HEK293T (cell line): ENCODE results near the gene CHRNE.

Experiments
- CTCF ChIA-PET: fragments of 350-600 bp; formaldehyde crosslinking; extraction: SDS; loops from one replicate; lab custom pipeline; 2021; ENCODE audit warnings: antibody characterized with exemption, inconsistent platforms; lab: Yijun Ruan, JAX
- POLR2A ChIA-PET: fragments of 350-600 bp; formaldehyde crosslinking; extraction: SDS; loops from one replicate; lab custom pipeline; 2020; ENCODE audit warnings: antibody characterized with exemption, inconsistent platforms; lab: Yijun Ruan, JAX
- DNase-seq: peaks from one replicate; pipeline ENCODE4 v3.0.0; 2012; ENCODE audit warnings: mixed read lengths; ENCODE audit errors: extremely low spot score
- ARNT ChIP-seq: fragments of 450-650 bp; IDR thresholded peaks from 2 replicates; pipeline ENCODE4 v1.6.1; 2017; ENCODE audit warnings: mild to moderate bottlenecking
- BHLHE40 ChIP-seq: fragments of 450-650 bp; IDR thresholded peaks from 2 replicates; pipeline ENCODE4 v1.6.1; 2016; ENCODE audit warnings: mild to moderate bottlenecking, moderate library complexity, borderline replicate concordance
- CTBP1 ChIP-seq: fragments of 450-650 bp; IDR thresholded peaks from 2 replicates; pipeline ENCODE4 v1.6.1; 2016; ENCODE audit warnings: borderline replicate concordance
- ELF4 ChIP-seq: fragments of 450-650 bp; IDR thresholded peaks from 2 replicates; pipeline ENCODE4 v1.6.1; 2017; ENCODE audit warnings: antibody characterized with exemption
- FOXA1 ChIP-seq: fragments of 450-650 bp; IDR thresholded peaks from 2 replicates; pipeline ENCODE4 v1.6.1; 2016; ENCODE audit warnings: mild to moderate bottlenecking
- FOXK2 ChIP-seq: fragments of 450-650 bp; IDR thresholded peaks from 2 replicates; pipeline ENCODE4 v1.6.1; 2016; ENCODE audit warnings: mild to moderate bottlenecking
- FOXM1 ChIP-seq: fragments of 450-650 bp; IDR thresholded peaks from 2 replicates; pipeline ENCODE4 v1.6.1; 2017; ENCODE audit warnings: mild to moderate bottlenecking, borderline replicate concordance
- HDGF ChIP-seq: fragments of 450-650 bp; IDR thresholded peaks from 2 replicates; pipeline ENCODE4 v1.6.1; 2017; ENCODE audit warnings: antibody characterized with exemption, borderline replicate concordance
- L3MBTL2 ChIP-seq: fragments of 450-650 bp; conservative IDR thresholded peaks from 2 replicates; pipeline ENCODE4 v1.6.1; 2016; ENCODE audit warnings: mild to moderate bottlenecking
- LEF1 ChIP-seq: fragments of 450-650 bp; IDR thresholded peaks from 2 replicates; pipeline ENCODE4 v1.6.1; 2017; ENCODE audit warnings: mild to moderate bottlenecking, borderline replicate concordance
- NFRKB ChIP-seq: fragments of 450-650 bp; IDR thresholded peaks from 2 replicates; pipeline ENCODE4 v1.6.1; 2016; ENCODE audit warnings: mild to moderate bottlenecking, moderate library complexity
- SP1 ChIP-seq: fragments of 450-650 bp; IDR thresholded peaks from 2 replicates; pipeline ENCODE4 v1.6.1; 2017
- SUZ12 ChIP-seq: fragments of 450-650 bp; IDR thresholded peaks from 2 replicates; pipeline ENCODE4 v1.6.1; 2016; ENCODE audit warnings: mild to moderate bottlenecking
- TARDBP ChIP-seq: fragments of 450-650 bp; IDR thresholded peaks from 2 replicates; pipeline ENCODE4 v1.6.1; 2016
- ZNF384 ChIP-seq: fragments of 450-650 bp; IDR thresholded peaks from 2 replicates; pipeline ENCODE4 v1.6.1; 2016
- TF ChIP-seq, protein P1 (sequence below): fragments of 450-650 bp; IDR thresholded peaks from 2 replicates; pipeline ENCODE4 v1.6.1; 2016

The CHRNE gene

DNA sequence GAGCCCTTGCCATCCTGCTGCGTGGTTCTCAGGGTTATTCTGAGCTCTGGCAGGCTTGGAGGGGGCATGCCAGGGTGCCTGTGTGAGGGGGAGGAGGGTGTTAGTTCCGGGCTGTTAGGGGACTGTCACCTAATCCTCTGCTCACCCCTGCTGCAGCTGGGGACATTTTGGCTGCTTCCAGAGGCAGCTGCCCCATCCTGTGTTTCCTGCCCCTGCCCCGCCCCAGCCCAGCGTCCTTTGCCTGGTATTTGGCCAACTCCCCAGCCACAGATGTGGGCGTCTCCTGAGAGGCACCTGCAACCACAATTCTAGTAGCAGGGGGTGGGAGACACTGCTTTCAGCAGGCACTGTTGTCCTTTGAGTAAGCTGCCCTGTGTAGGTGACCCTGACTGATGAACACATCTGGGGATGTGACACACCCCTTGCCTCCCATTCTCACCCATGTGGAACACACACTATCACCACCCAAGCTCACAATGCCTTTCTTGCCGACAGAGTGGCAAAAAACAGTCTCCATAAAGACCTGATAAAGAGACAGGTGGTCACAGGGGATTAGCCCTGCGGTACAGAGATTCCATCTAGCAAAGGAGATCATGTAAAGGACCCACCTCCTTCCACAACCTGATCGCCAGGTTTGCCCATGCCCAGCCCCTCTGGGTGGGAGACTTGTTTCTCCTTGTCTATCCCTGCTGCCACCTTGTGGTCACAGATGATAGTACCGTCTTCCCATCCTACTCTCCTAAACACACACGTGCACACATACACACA lies at the start of gene CHRNE:
Gene CHRNE (minus strand): TSS at position 48 of the 768 bp plus-strand sequence. CDS start 35 bp downstream, at position 13.
- POLR2A ChIA-PET = interaction anchor here (1.1 kb wide), 1 partner anchor 113 kb away, joined by 5 read pairs; no protein-coding TSS in a partner anchor
- peak; percentile 72 for DNase-seq
- CTCF ChIA-PET = interaction anchor here (0.6 to 1.4 kb wide), 7 partner anchors 12 to 193 kb away, joined by 3 to 4 read pairs (median 3); partner anchors contain the start of genes RNF167 and SLC25A11
- TF ChIP-seq ARNT (no peak), CTBP1 (no peak), L3MBTL2 (no peak), BHLHE40 (no peak), SP1 (no peak), TARDBP (no peak)

DNA sequence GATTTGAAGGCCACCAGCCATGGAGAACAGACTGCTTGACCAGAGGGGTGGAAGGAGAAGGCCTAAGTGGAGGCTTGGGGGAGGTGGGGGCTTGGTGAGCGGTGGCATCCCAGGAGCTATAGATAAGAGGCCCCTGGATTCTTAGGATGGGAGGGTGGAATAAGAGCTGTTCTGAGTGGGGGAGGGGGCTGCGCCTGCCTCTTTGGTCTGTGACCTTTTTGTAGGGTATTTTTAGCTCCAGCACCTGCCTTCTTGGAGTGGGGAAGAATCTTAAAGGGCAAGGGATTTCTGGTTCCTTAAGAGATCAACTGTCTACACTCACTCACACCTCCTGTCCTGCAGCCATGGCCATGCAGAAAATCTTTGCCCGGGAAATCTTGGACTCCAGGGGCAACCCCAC lies 48.6 kb upstream of the CHRNE start:
- no peak for DNase-seq
- ChIA-PET CTCF (interaction anchor here (1.1 to 1.2 kb wide), 2 partner anchors 11 to 42 kb away, joined by 3 read pairs; partner anchors contain the start of gene RNF167), POLR2A (interaction anchor here (1.2 to 9.2 kb wide), 8 partner anchors 10 to 44 kb away, joined by 3 to 110 read pairs (median 4); partner anchors contain the start of genes RNF167, SLC25A11 and SPAG7)
- TF ChIP-seq BHLHE40 (no peak), FOXK2 (no peak), FOXA1 (no peak), ELF4 (no peak)

DNA sequence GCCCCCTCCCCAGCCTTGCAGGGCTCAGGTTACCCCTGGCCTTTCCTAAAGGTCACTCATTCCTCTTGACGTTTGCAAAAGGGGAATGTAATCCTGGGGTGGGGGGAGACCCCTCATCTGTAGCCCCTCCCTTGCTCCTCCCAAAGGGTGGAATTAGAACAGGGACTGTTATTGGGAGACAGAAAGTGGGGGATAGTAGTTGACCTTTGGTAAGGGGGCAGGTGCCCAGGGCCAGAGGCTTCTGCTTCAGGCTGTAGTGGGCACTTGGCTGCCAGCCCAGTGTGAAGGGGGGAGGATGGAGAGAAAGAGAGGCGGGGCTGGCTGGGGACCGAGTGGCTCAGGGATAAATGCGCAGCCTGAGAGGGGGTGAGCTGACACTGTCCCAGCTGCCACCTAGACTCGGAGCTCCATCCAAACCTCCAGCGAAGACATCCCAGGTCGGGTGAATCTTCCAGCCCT lies 47.9 kb upstream of the CHRNE start, which contains the start of gene ENO3:
Gene ENO3 (plus strand): TSS at position 374 of the 459 bp plus-strand sequence. CDS start 711 bp downstream, outside the sequence.
- TF ChIP-seq SP1 = no peak
- ChIA-PET CTCF (interaction anchor here (1.1 kb wide), 1 partner anchor 42 kb away, joined by 3 read pairs; no protein-coding TSS in a partner anchor), POLR2A (interaction anchor here (1.2 to 9.2 kb wide), 7 partner anchors 11 to 43 kb away, joined by 3 to 110 read pairs (median 3); partner anchors contain the start of genes RNF167, SLC25A11 and SPAG7)
- no peak for DNase-seq

DNA sequence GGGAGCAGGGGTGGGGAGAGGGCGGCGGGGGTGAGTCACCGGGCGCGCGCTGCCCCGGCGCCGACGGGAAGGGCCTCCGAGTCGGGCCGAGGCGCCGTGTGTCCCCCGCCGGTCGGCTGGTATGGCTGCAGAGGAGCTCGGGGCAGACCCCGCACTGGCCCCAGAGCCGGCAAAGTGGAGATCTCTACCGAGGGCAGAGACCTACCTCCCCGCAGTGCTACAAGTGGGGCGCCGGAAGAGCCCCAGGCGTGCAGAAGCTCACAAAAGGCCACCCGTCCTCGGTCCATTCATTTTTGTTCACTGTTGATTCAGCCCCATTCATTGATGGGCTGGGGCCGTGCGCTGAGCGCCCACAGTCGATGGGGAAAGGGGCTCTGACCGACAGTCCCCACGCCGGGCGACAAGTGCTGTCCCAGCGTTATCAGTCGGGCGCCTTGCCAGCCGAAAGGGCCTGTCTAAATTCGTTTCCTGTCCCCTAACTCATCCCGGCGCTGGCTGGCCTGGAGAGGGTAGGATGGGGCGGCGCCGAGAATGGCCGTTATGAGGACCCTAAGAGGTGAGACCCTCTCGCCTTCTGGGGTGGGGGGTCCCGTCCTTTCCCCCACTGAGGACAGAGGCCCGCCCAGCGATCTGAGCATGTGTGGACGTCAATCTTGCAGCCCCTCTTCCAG lies 47.3 kb upstream of the CHRNE start:
- CTCF ChIA-PET = no interaction called here
- DNase-seq = no peak
- TF ChIP-seq NFRKB (no peak), TARDBP (no peak), ZNF384 (no peak), SP1 (no peak), CTBP1 (no peak), ELF4 (no peak), LEF1 (no peak), BHLHE40 (no peak)
- POLR2A ChIA-PET = interaction anchor here (1.0 to 9.2 kb wide), 4 partner anchors 11 to 42 kb away, joined by 3 to 110 read pairs (median 52); partner anchors contain the start of genes RNF167, SLC25A11 and SPAG7

DNA sequence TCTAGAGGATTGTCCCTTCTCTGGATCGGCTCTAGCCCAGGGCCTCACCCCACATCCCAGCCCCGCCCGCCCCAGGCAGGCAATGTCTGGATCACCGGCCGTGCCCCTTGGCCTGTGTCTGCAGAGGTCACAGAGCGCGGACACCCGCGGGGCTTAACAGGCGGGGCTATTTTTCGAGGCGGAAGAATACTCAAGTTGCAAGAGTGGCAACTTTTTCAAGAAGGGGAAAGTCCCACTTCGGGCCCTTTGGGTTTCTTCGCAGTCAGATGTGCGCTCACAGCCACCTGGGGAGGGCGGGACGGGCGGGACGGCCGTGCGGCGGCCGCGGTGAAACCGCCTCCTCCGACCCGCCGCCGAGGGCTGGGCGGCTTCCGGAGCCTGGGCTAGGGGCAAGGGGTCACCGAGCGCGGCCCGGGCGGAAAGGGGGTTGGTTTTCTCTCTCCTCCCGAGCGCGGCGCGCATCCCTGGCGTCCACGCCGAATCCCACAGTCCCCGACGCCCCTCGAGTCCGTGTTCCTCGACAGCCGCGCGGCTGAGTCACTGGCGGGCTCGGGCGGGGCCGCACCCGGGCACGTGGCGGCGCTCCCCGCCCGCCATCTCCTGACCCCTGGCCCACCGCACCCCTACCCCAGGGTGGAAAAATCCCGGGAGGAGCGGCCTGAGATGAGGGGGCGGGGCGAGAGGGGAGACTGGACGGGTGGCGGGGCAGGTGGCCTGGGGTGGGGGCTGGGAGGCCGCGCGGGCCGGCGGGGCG lies 46.6 kb upstream of the CHRNE start:
- ChIA-PET CTCF (no interaction called here), POLR2A (interaction anchor here (0.5 to 9.2 kb wide), 12 partner anchors 8 to 46 kb away, joined by 3 to 110 read pairs (median 4); partner anchors contain the start of genes CAMTA2, RNF167, SLC25A11 and SPAG7)
- TF ChIP-seq NFRKB = no peak
- TF ChIP-seq L3MBTL2 = peak; percentile 86
- peak; percentile 45 for DNase-seq

DNA sequence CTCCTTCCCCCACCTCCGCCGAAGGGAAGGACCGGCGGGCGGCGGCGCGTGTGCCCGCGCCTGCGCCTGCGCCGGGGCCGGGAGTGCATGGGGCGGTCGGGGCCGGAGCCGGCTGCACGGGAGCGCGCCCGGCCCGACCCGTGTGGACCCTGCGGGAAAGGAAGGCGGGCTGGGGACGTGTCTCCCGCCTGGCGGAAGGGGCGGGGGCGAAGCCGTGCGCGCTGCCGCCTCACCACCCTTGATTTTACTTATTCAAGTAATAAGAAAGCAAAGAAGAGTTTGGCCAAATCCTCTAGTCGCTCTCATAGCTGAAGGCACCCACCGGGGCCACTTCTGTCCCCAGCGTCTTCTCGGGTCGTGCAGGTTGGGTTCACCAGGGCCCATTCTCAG lies 46.0 kb upstream of the CHRNE start:
- ChIA-PET CTCF (interaction anchor here (0.5 kb wide), 1 partner anchor 788 kb away, joined by 3 read pairs; no protein-coding TSS in a partner anchor), POLR2A (interaction anchor here (0.5 to 7.2 kb wide), 12 partner anchors 9 to 49 kb away, joined by 3 to 101 read pairs (median 4); partner anchors contain the start of genes CAMTA2, INCA1, KIF1C and RNF167)
- no peak for TF ChIP-seq ARNT
- TF ChIP-seq TARDBP = no peak
- no peak for TF ChIP-seq NFRKB
- no peak for TF ChIP-seq SP1
- TF ChIP-seq HDGF = no peak
- no peak for TF ChIP-seq SUZ12
- TF ChIP-seq FOXK2 = no peak
- TF ChIP-seq FOXM1 = no peak
- DNase-seq = peak; percentile 83

DNA sequence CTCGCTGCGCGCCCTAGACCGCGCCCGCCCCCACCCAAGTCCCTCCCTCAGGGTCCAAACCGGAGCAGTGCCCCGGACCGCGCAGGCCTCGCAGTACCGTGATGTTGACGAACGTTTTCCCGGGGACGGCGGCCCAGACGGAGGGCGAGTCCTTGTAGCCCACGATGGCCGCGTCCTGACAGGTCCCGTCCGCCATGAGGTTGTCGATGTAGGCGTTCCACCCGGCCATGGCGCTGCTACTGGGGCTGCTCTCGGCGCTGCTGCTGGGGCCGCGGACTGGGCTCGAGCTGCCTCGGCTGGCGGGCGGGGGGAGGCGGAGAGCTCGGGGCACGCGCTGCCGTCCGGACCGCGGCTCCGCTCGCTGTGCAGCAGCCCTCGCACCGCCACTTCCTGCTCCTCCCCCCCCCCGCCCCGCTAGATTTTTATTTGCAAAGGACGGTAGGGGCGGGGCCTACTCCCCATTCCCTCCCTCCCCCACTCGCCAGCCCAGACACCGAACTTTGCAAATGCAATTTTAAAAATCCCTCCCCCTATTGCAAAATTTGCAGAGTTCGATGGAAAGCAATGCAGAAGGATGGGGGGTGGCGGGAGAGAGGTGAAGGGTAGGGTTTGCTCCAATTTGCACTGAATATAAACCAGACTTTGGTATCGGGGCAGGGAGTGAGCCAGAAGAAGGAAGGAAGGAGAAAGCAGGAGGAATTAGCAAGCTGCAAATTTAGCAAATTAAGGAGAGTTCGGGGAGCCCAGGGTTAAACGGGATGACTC lies 45.5 kb upstream of the CHRNE start, which contains the start of gene PFN1:
Gene PFN1 (minus strand): TSS at position 365 of the 765 bp plus-strand sequence. CDS start 136 bp downstream, at position 229.
- ChIA-PET CTCF (interaction anchor here (0.5 kb wide), 1 partner anchor 789 kb away, joined by 3 read pairs; no protein-coding TSS in a partner anchor), POLR2A (interaction anchor here (0.5 to 7.2 kb wide), 14 partner anchors 9 to 49 kb away, joined by 3 to 101 read pairs (median 4); partner anchors contain the start of genes CAMTA2, INCA1, KIF1C and RNF167)
- TF ChIP-seq HDGF = no peak
- no peak for TF ChIP-seq FOXM1
- peak; percentile 27; the same call in 1 of the 2 replicates for TF ChIP-seq L3MBTL2
- TF ChIP-seq CTBP1 = no peak
- no peak for TF ChIP-seq TARDBP
- TF ChIP-seq SUZ12 = no peak
- TF ChIP-seq, protein P1, sequence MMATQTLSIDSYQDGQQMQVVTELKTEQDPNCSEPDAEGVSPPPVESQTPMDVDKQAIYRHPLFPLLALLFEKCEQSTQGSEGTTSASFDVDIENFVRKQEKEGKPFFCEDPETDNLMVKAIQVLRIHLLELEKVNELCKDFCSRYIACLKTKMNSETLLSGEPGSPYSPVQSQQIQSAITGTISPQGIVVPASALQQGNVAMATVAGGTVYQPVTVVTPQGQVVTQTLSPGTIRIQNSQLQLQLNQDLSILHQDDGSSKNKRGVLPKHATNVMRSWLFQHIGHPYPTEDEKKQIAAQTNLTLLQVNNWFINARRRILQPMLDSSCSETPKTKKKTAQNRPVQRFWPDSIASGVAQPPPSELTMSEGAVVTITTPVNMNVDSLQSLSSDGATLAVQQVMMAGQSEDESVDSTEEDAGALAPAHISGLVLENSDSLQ = no peak
- peak; percentile 80 for DNase-seq
